Gastroesophageal sphincter (tissue), 4 donors: ENCODE measurements around the gene LAMA4. TPM values are rescaled to one million over a fixed set of nuclear protein-coding genes. Genes with fewer than 3 reads are reported as not detected.

Experiments used
- ATAC-seq: fragments of 150-250 bp; one replicate; pipeline ENCODE4 v1.9.1; 2016; ENCODE audit warnings: mild to moderate bottlenecking, moderate library complexity
- H3K27ac ChIP-seq, 4 donors: fragments of 200-600 bp; sonication (generic) in 3 of 4; 1 replicate in 3 of 4; 2 replicates in 1 of 4; pipeline ENCODE4 v1.5.1; 2016 to 2019
- H3K27me3 ChIP-seq: fragments of 200-600 bp; sonication (generic); one replicate; pipeline ENCODE4 v1.5.1; 2019
- H3K36me3 ChIP-seq, 2 donors: fragments of 200-600 bp; sonication (generic); one replicate each; pipeline ENCODE4 v1.5.1; 2019; ENCODE audit warnings: control low read depth in 1 of 2
- H3K4me1 ChIP-seq, 3 donors: fragments of 200-600 bp; sonication (generic); 1 replicate in 2 of 3; 2 replicates in 1 of 3; pipeline ENCODE4 v1.5.1; 2016 to 2019; ENCODE audit warnings: control low read depth in 2 of 3
- H3K4me3 ChIP-seq, 2 donors: fragments of 200-600 bp; sonication (generic); one replicate each; pipeline ENCODE4 v1.5.1; 2019; ENCODE audit warnings: mild to moderate bottlenecking in 1 of 2, moderate library complexity in 1 of 2
- H3K9me3 ChIP-seq, 3 donors: fragments of 200-600 bp; sonication (generic); one replicate each; pipeline ENCODE4 v1.5.1; 2017 to 2019; ENCODE audit warnings: control low read depth in 2 of 3
- EP300 ChIP-seq: sonication (generic); formaldehyde crosslinking; IDR thresholded peaks from one replicate; pipeline ENCODE4 v1.6.1; 2017; ENCODE audit warnings: antibody characterized with exemption, mild to moderate bottlenecking
- POLR2A ChIP-seq, 2 donors: fragments of 450-650 bp; IDR thresholded peaks; one replicate each; pipeline ENCODE4 v1.6.1; 2017; ENCODE audit warnings: antibody characterized with exemption in 2 of 2, mild to moderate bottlenecking in 2 of 2, moderate library complexity in 1 of 2
- POLR2AphosphoS5 ChIP-seq: sonication (generic); formaldehyde crosslinking; IDR thresholded peaks from one replicate; pipeline ENCODE4 v1.6.1; 2017; ENCODE audit warnings: antibody characterized with exemption
- WGBS, 2 donors: methylation state at CpG; one replicate each; pipeline ENCODE4 v1.1.5; 2018; ENCODE audit warnings: low coverage in 1 of 2; 5-methylcytosine and 5-hydroxymethylcytosine counted together
- total RNA-seq, 4 donors: library from RNA; depleted of rRNA; stranded (reverse); fragments of >200 nt; gene quantifications; one replicate each; pipeline ENCODE4 v1.1.0, GENCODE V29; 2016
- TF ChIP-seq, protein P1 (sequence below), 4 experiments: fragments of 200-600 bp in 2 of 4; fragments of 450-650 bp in 2 of 4; sonication (generic) in 1 of 4; IDR thresholded peaks; one replicate each; pipeline ENCODE4 v1.5.1; 2017 to 2019; ENCODE audit warnings: antibody characterized with exemption in 4 of 4, mild to moderate bottlenecking in 2 of 4, moderate library complexity in 2 of 4

LAMA4 gene
- total RNA-seq, 4 donors from 2014 or later = 240 to 305 (median 265) TPM

DNA sequence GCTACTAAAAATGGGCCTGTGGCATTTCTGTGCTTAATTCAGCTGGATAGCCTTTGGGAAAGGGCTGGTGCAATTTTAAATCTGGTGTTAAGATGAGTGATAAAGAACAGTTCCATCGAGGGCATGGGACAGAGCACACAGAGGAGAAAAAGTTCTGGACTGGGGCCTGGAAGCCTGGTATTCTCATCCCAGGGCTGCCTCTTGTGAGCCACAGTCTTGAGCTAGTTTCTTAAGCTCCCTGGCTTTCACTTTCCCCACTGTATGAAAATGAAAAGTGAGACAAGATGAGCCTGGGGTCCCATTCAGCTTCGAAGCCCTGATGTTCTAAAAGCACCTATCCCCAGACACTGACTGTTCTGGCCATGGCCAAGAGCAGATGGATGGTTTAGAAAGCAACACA, 14.3 kb upstream of the LAMA4 start:
- Histone ChIP-seq H3K36me3 (no peaks in the 10 kb centered on the region), H3K27me3 (no peaks in the 10 kb centered on the region), H3K4me3 (peak overlapping the region in 1 of 2 donors; percentile 9), H3K9me3 (no peaks in the 10 kb centered on the region), H3K27ac (peak overlapping the region; percentile 66 to 85 (median 78)), H3K4me1 (peaks cover 13 to 28% (median 16%) of the 10 kb centered on the region in 3 donors)
- 39 to 44% methylated on average over 2 of the region's 2 CpGs for WGBS, 2 donors
- TF ChIP-seq POLR2A (IDR thresholded peaks at IDR 0.05) = no peak
- ATAC-seq = no peak

- WGBS, 2 donors = 83 to 87% methylated on average over 2 of the region's 2 CpGs
- no peaks in the 10 kb centered on the region for H3K27me3 ChIP-seq
- no peaks in the 10 kb centered on the region for H3K9me3 ChIP-seq
- peak; percentile 35 for ATAC-seq
- H3K4me1 ChIP-seq = peaks cover 13 to 28% (median 16%) of the 10 kb centered on the region in 3 donors
- H3K4me3 ChIP-seq = no peak overlapping the region
- TF ChIP-seq POLR2A (IDR thresholded peaks at IDR 0.05) (no peak), POLR2AphosphoS5 (peak; percentile 38)
- H3K27ac ChIP-seq = peak overlapping the region; percentile 66 to 85 (median 78)
- H3K36me3 ChIP-seq = no peaks in the 10 kb centered on the region
These were observed 13.7 kb upstream of the LAMA4 start for GRCh38 chr6:112268019-112268418.

DNA sequence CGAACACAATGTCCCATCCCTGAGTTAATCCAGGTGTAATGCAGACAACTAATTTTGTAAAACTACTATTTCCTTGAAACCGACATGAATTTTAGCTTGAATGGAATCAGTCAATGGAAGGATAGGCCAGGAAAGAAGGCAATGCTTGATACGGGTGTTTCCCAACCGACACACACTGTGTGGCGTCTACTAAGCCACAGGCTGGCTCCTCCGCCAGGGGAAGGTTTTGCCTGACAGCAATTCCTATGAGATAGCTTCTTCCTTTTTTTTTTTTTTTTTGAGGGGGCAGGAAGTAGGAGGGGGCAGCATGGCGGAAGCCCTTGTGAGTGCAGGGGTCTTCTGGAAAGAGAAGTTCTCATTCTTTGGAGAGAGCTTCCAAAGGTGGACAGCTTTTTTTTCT, 12.0 kb upstream of the LAMA4 start:
- no peak for ATAC-seq
- Histone ChIP-seq H3K27ac (no peak overlapping the region), H3K36me3 (no peaks in the 10 kb centered on the region), H3K4me3 (no peak overlapping the region), H3K27me3 (no peaks in the 10 kb centered on the region), H3K9me3 (no peaks in the 10 kb centered on the region), H3K4me1 (peaks cover 13 to 28% (median 16%) of the 10 kb centered on the region in 3 donors)
- TF ChIP-seq, protein P1, sequence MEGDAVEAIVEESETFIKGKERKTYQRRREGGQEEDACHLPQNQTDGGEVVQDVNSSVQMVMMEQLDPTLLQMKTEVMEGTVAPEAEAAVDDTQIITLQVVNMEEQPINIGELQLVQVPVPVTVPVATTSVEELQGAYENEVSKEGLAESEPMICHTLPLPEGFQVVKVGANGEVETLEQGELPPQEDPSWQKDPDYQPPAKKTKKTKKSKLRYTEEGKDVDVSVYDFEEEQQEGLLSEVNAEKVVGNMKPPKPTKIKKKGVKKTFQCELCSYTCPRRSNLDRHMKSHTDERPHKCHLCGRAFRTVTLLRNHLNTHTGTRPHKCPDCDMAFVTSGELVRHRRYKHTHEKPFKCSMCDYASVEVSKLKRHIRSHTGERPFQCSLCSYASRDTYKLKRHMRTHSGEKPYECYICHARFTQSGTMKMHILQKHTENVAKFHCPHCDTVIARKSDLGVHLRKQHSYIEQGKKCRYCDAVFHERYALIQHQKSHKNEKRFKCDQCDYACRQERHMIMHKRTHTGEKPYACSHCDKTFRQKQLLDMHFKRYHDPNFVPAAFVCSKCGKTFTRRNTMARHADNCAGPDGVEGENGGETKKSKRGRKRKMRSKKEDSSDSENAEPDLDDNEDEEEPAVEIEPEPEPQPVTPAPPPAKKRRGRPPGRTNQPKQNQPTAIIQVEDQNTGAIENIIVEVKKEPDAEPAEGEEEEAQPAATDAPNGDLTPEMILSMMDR (IDR thresholded peaks at IDR 0.05) = no peak
- TF ChIP-seq POLR2AphosphoS5 (no peak), POLR2A (IDR thresholded peaks at IDR 0.05) (no peak), EP300 (no peak)
- 86 to 100% methylated on average over 3 to 7 of the region's 7 CpGs for WGBS, 2 donors

DNA sequence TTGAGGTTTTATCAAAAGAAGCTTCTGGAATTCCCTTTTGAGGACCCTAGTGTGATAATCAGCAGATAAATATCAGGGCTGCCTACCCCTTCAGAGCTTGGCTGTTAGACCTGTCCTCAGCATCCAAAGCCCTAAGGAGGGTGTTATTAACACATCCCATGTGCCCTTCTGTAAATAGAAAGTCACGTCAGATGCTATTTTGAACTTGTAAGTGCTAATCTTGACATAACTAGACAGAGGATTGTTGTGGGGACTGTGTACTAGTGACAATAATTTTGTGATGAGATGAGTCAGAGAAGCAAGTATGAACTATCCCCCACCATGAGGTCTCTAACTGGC, 4.9 kb upstream of the LAMA4 start:
- 25 to 40% methylated on average over 1 of the region's 1 CpG for WGBS, 2 donors
- H3K4me1 ChIP-seq = peaks cover 0 to 14% (median 4%) of the 10 kb centered on the region in 3 donors
- H3K36me3 ChIP-seq = no peaks in the 10 kb centered on the region
- H3K4me3 ChIP-seq = no peak overlapping the region
- peak overlapping the region in 1 of 4 donors; percentile 17 for H3K27ac ChIP-seq
- TF ChIP-seq POLR2AphosphoS5 = no peak
- TF ChIP-seq, protein P1 (IDR thresholded peaks at IDR 0.05) = no peak
- TF ChIP-seq POLR2A (IDR thresholded peaks at IDR 0.05) = no peak
- TF ChIP-seq EP300 = no peak
- H3K27me3 ChIP-seq = no peaks in the 10 kb centered on the region
- no peak for ATAC-seq
- H3K9me3 ChIP-seq = no peaks in the 10 kb centered on the region

DNA sequence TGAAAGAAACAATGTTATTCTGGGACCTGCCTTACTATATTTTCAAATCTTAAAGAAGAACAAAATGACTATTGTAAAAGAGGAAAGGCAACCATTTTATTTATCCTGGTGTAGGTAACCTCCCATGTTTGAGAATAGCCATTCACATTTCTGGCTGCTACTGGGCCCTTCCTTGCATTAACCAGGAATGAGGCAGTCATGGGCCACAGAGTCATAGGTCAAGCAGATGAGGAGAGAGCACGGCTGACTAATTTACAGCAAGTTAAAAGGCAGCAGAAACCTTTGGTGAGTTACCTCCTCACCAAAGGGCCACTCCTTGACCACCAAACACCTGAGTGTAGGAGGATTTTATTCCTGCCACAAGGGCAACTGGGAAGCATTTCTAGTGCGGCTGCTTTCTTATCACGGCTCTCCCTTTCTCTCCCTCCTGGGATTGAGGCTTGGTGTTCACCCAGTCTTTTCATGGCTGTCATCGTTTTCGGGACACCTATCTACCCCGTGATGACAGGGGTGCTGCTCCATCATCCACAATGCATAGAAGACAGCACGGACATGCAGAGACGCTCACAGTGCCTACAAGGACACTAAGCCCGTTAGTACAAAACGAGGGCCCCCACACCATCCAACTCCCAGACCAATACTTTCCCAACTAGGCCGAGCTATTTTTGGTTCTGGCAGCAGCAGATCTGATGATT, 4.4 kb upstream of the LAMA4 start:
- WGBS, 2 donors = 77 to 83% methylated on average over 1 to 10 of the region's 11 CpGs
- TF ChIP-seq POLR2AphosphoS5 (no peak), POLR2A (IDR thresholded peaks at IDR 0.05) (no peak), EP300 (no peak)
- TF ChIP-seq, protein P1 (IDR thresholded peaks at IDR 0.05) = no peak
- Histone ChIP-seq H3K27ac (peak overlapping the region in 1 of 4 donors; percentile 17), H3K36me3 (no peaks in the 10 kb centered on the region), H3K9me3 (no peaks in the 10 kb centered on the region), H3K4me1 (peaks cover 0 to 14% (median 4%) of the 10 kb centered on the region in 3 donors), H3K27me3 (no peaks in the 10 kb centered on the region), H3K4me3 (no peak overlapping the region)
- no peak for ATAC-seq

- TF ChIP-seq, protein P1 (IDR thresholded peaks at IDR 0.05) = no peak
- TF ChIP-seq POLR2A (IDR thresholded peaks at IDR 0.05) = no peak
- no peak for TF ChIP-seq POLR2AphosphoS5
- Histone ChIP-seq H3K36me3 (no peaks in the 10 kb centered on the region), H3K4me3 (no peak overlapping the region), H3K4me1 (peaks cover 0 to 14% (median 4%) of the 10 kb centered on the region in 3 donors), H3K27ac (no peak overlapping the region), H3K9me3 (no peaks in the 10 kb centered on the region), H3K27me3 (no peaks in the 10 kb centered on the region)
- no peak for ATAC-seq
- WGBS, 2 donors = 90 to 95% methylated on average over 4 to 7 of the region's 7 CpGs
These were observed 3.0 kb upstream of the LAMA4 start for GRCh38 chr6:112257178-112257855.
